Gastrocnemius medialis (tissue), 4 donors: ENCODE data around the gene LASP1NB.
A peak's percentile ranks its signal among the peaks of the same experiment; 100 is the strongest.

Experiments
- ATAC-seq, 2 donors: fragments of 150-250 bp; one replicate each; pipeline ENCODE4 v1.9.1; 2016
- DNase-seq, 2 donors: peaks; one replicate each; pipeline ENCODE4 v3.0.0-alpha.2; 2019
- H3K27ac ChIP-seq, 4 donors: fragments of 200-600 bp; sonication (generic); 1 replicate in 1 of 4; 2 replicates in 3 of 4; pipeline ENCODE4 v1.5.1; 2016 to 2018; ENCODE audit warnings: mild to moderate bottlenecking in 2 of 4, moderate library complexity in 1 of 4
- H3K27me3 ChIP-seq, 3 donors: fragments of 200-600 bp; sonication (generic) in 2 of 3; 1 replicate in 1 of 3; 2 replicates in 2 of 3; pipeline versions ENCODE4 v1.5.1 to v1.6.0; 2016 to 2019; ENCODE audit warnings: mild to moderate bottlenecking in 1 of 3, moderate library complexity in 1 of 3
- H3K36me3 ChIP-seq, 2 donors: fragments of 200-600 bp; sonication (generic) in 1 of 2; one replicate each; pipeline ENCODE4 v1.5.1; 2017 to 2018
- H3K4me1 ChIP-seq, 2 donors: fragments of 200-600 bp; sonication (generic) in 1 of 2; one replicate each; pipeline ENCODE4 v1.5.1; 2016 to 2017; ENCODE audit warnings: mild to moderate bottlenecking in 2 of 2
- H3K4me3 ChIP-seq, 4 donors: fragments of 200-600 bp; sonication (generic) in 3 of 4; 1 replicate in 1 of 4; 2 replicates in 3 of 4; pipeline ENCODE4 v1.5.1; 2016 to 2019; ENCODE audit warnings: mild to moderate bottlenecking in 2 of 4
- H3K9me3 ChIP-seq, 3 donors: fragments of 200-600 bp; sonication (generic) in 2 of 3; 1 replicate in 1 of 3; 2 replicates in 2 of 3; pipeline ENCODE4 v1.5.1; 2016 to 2019
- POLR2A ChIP-seq, 2 donors: fragments of 450-650 bp; IDR thresholded peaks; one replicate each; pipeline ENCODE4 v1.6.1; 2017; ENCODE audit warnings: antibody characterized with exemption in 2 of 2, mild to moderate bottlenecking in 2 of 2, moderate library complexity in 2 of 2
- in situ Hi-C, 4 donors: fragments of 200-750 bp; cut with MboI; loops; one replicate each; pipeline versions ENCODE4 v1.15.0 to v1.8.0; 2017; ENCODE audit warnings: low sequenced_read_pairs in 4 of 4
- intact Hi-C: fragments of 100-400 bp; cut with DNase I; formaldehyde crosslinking; loops from one replicate; pipeline ENCODE4 v1.15.1; 2023; ENCODE audit warnings: low total_unique reads
- TF ChIP-seq, protein P1 (sequence below), 5 experiments: fragments of 450-650 bp in 3 of 5; fragments of 200-600 bp in 2 of 5; sonication (generic) in 2 of 5; IDR thresholded peaks in 4 of 5; conservative IDR thresholded peaks in 1 of 5; 1 replicate in 4 of 5; 2 replicates in 1 of 5; pipeline ENCODE4 v1.5.1; 2016 to 2019; ENCODE audit warnings: antibody characterized with exemption in 5 of 5, mild to moderate bottlenecking in 3 of 5, moderate library complexity in 3 of 5

LASP1NB gene

DNA sequence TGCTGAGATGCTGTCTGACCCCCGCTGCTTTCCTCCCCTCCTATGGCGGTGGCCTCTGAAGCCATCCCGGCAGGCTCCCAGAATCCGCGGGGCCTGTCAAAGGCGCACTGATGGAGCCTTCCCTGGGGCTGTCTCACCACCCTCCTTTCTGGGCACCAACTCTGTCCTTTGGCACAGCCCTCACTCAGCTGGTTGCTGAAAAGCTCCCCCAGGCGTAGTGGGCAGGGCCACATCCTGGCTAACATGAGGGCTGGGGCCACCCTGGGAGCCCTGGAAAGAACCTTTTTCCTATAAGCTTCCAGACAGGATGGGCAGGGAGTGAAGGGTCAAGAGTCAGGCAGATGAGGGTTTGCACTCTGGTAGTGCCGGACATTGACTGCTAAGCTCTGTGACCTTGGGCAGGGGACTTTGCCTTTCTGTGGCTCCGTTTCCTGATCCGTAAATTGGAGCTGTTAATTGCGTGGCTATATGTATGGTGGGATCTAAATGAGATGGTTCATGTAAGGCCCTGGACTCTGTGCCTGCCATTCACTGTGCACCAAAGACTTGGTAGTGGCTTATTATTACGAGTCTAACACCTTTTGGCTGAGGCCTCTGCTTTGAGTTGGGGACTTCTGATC lies 27.6 kb upstream of the LASP1NB start:
- Histone ChIP-seq H3K4me3 (peak overlapping the region in 1 of 4 donors; percentile 6), H3K4me1 (peaks cover 61 to 75% of the 10 kb centered on the region in 2 donors), H3K27ac (peak overlapping the region; percentile 64 to 81 (median 76)), H3K36me3 (no peaks in the 10 kb centered on the region), H3K27me3 (no peaks in the 10 kb centered on the region), H3K9me3 (no peaks in the 10 kb centered on the region)
- TF ChIP-seq, protein P1, sequence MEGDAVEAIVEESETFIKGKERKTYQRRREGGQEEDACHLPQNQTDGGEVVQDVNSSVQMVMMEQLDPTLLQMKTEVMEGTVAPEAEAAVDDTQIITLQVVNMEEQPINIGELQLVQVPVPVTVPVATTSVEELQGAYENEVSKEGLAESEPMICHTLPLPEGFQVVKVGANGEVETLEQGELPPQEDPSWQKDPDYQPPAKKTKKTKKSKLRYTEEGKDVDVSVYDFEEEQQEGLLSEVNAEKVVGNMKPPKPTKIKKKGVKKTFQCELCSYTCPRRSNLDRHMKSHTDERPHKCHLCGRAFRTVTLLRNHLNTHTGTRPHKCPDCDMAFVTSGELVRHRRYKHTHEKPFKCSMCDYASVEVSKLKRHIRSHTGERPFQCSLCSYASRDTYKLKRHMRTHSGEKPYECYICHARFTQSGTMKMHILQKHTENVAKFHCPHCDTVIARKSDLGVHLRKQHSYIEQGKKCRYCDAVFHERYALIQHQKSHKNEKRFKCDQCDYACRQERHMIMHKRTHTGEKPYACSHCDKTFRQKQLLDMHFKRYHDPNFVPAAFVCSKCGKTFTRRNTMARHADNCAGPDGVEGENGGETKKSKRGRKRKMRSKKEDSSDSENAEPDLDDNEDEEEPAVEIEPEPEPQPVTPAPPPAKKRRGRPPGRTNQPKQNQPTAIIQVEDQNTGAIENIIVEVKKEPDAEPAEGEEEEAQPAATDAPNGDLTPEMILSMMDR (IDR thresholded peaks at IDR 0.05 in 4 of 5, conservative IDR thresholded peaks at IDR 0.05 in 1 of 5), result no peak
- TF ChIP-seq POLR2A (IDR thresholded peaks at IDR 0.05), result no peak
- DNase-seq (no peak), ATAC-seq (peak in 1 of 2 donors; percentile 6)
- in situ Hi-C loops (loop anchor here in 1 of 4 donors (25.0 kb wide), 1 partner anchor 90 kb away; no protein-coding TSS in a partner anchor), intact Hi-C loops (no loop called here)

DNA sequence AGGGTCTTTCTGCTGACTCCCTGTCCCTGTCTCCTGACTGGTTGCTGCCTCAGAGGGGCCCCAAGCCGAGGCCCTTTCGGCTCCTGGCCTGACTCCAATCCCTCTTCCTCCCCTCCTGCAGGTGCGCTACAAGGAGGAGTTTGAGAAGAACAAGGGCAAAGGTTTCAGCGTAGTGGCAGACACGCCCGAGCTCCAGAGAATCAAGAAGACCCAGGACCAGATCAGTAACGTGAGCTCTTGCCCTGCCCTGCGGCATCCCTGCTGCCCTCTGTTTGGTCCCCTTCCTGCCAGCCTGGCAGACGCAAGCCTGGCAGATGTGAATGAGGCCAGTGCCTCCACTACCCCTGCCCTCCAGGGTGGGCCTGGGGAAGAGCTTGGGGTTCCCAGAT lies 27.1 kb upstream of the LASP1NB start:
- Histone ChIP-seq H3K9me3 (no peaks in the 10 kb centered on the region), H3K27ac (peak overlapping the region; percentile 64 to 81 (median 76)), H3K4me3 (no peak overlapping the region), H3K27me3 (no peaks in the 10 kb centered on the region), H3K36me3 (no peaks in the 10 kb centered on the region), H3K4me1 (peaks cover 61 to 71% of the 10 kb centered on the region in 2 donors)
- in situ Hi-C loops, result loop anchor here in 1 of 4 donors (25.0 kb wide), 1 partner anchor 89 kb away; no protein-coding TSS in a partner anchor
- TF ChIP-seq, protein P1 (IDR thresholded peaks at IDR 0.05 in 4 of 5, conservative IDR thresholded peaks at IDR 0.05 in 1 of 5), result no peak
- no peak for TF ChIP-seq POLR2A (IDR thresholded peaks at IDR 0.05)
- DNase-seq (no peak), ATAC-seq (no peak)
- intact Hi-C loops, result no loop called here

DNA sequence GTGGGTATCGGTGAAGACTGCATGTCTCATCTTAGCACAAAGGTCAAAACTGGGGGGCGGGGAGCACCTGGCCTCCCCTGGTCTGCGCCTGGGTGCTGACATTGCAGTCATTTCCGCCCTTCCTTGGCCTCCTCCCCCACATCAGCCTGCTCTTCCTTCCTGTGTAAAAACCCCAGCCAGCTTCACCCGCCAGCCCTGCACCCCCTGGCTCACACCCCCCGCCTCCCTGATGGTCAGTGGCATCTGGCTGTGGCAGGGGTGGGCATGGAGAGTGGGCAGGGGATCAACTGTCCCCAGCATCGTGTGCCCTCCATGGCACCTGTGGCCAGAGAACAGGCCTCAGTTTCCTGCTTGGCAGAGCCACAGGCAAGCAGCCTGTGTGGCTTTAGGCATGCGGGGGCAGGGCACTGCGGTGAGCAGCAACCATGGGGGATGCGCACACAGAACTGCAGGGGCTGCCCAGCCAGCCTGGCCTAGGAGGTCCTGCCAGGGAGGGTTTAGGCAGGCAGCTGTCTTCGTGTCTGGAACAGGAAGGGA lies 26.5 kb upstream of the LASP1NB start:
- peaks cover 56 to 65% of the 10 kb centered on the region in 2 donors for H3K4me1 ChIP-seq
- ATAC-seq, result no peak

GRCh38 chr17:38899421-38899820 lies 26.0 kb upstream of the LASP1NB start:
- Histone ChIP-seq H3K4me1 (peaks cover 54 to 60% of the 10 kb centered on the region in 2 donors), H3K27me3 (no peaks in the 10 kb centered on the region), H3K4me3 (no peak overlapping the region), H3K36me3 (no peaks in the 10 kb centered on the region), H3K27ac (peak overlapping the region; percentile 64 to 81 (median 76)), H3K9me3 (no peaks in the 10 kb centered on the region)
- no peak for ATAC-seq
- intact Hi-C loops, result no loop called here
- DNase-seq, result no peak
- in situ Hi-C loops, result loop anchor here in 1 of 4 donors (25.0 kb wide), 1 partner anchor 88 kb away; no protein-coding TSS in a partner anchor
- TF ChIP-seq, protein P1 (IDR thresholded peaks at IDR 0.05 in 4 of 5, conservative IDR thresholded peaks at IDR 0.05 in 1 of 5), result no peak
- TF ChIP-seq POLR2A (IDR thresholded peaks at IDR 0.05), result no peak

More for the DNA sequence above, 26.5 kb upstream of the LASP1NB start:
- DNase-seq, result peak in 1 of 2 donors; percentile 37
- in situ Hi-C loops, result loop anchor here in 1 of 4 donors (25.0 kb wide), 1 partner anchor 88 kb away; no protein-coding TSS in a partner anchor
- no peaks in the 10 kb centered on the region for H3K9me3 ChIP-seq
- H3K4me3 ChIP-seq, result no peak overlapping the region
- intact Hi-C loops, result no loop called here
- TF ChIP-seq POLR2A (IDR thresholded peaks at IDR 0.05), result no peak
- TF ChIP-seq, protein P1 (IDR thresholded peaks at IDR 0.05 in 4 of 5, conservative IDR thresholded peaks at IDR 0.05 in 1 of 5), result no peak
- no peaks in the 10 kb centered on the region for H3K27me3 ChIP-seq
- peak overlapping the region; percentile 64 to 81 (median 76) for H3K27ac ChIP-seq
- H3K36me3 ChIP-seq, result no peaks in the 10 kb centered on the region
